Thoracic aorta (tissue), 2 donors: Measurements from ENCODE around the gene PPP2R5B. TPM values are rescaled to one million over a fixed set of nuclear protein-coding genes. Genes with fewer than 3 reads are reported as not detected.

Experiments
- ATAC-seq: fragments of 150-250 bp; one replicate; pipeline ENCODE4 v1.8.0; 2017; ENCODE audit warnings: low read depth; ENCODE audit not compliant: insufficient number of reproducible peaks, low FRiP score
- DNase-seq: peaks from one replicate; pipeline ENCODE4 v3.0.0-alpha.2; 2020; ENCODE audit warnings: low spot score
- H3K27ac ChIP-seq, 2 donors: fragments of 200-600 bp; sonication (generic); 1 replicate in 1 of 2; 2 replicates in 1 of 2; pipeline ENCODE4 v1.5.1; 2016; ENCODE audit warnings: mild to moderate bottlenecking in 2 of 2, moderate library complexity in 2 of 2
- H3K27me3 ChIP-seq: fragments of 200-600 bp; sonication (generic); replicated peaks from 2 replicates; pipeline ENCODE4 v1.6.0; 2016; ENCODE audit warnings: mild to moderate bottlenecking; ENCODE audit not compliant: insufficient read depth
- H3K36me3 ChIP-seq: fragments of 200-600 bp; sonication (generic); one replicate; pipeline ENCODE4 v1.5.1; 2016
- H3K4me1 ChIP-seq, 2 donors: fragments of 200-600 bp; sonication (generic); 1 replicate in 1 of 2; 2 replicates in 1 of 2; pipeline versions ENCODE4 v1.5.1 to v1.6.0; 2016; ENCODE audit warnings: low read depth in 2 of 2, mild to moderate bottlenecking in 1 of 2; ENCODE audit not compliant: control insufficient read depth in 1 of 2
- H3K4me3 ChIP-seq: fragments of 200-600 bp; sonication (generic); 2 replicates; pipeline ENCODE4 v1.5.1; 2016; ENCODE audit warnings: mild to moderate bottlenecking
- H3K9me3 ChIP-seq: fragments of 200-600 bp; sonication (generic); 2 replicates; pipeline ENCODE4 v1.5.1; 2016
- total RNA-seq, 2 donors: library from RNA; depleted of rRNA; stranded (reverse); fragments of >200 nt; gene quantifications; one replicate each; pipeline versions ENCODE4 v1.1.0 to v1.2.3, GENCODE V29; 2016
- TF ChIP-seq, protein P1 (sequence below): fragments of 200-600 bp; sonication (generic); IDR thresholded peaks from one replicate; pipeline ENCODE4 v1.5.1; 2019; ENCODE audit warnings: antibody characterized with exemption

The PPP2R5B gene
- total RNA-seq, 2 donors from 2014 or later = 21.0 to 38.2 TPM

DNA sequence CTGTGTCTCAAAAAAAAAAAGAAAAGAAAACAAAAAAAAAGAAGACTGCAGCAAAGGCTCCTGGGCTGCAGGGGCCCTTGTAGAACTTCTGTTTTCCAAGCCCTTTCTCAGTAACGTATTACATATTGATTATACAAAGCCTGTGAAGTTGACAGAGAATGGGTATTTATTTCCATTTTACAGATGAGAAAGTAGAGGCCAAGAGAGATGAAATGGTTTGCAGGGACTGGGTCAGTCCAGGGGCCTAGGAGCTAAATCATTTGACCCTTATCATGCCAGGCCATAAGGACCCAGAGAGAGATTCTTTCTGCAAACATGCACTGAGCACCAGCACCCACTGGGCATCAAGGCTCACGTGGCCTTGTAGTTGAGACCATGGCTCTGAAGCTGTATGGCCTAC, 4.5 kb downstream of the PPP2R5B start:
- H3K27me3 ChIP-seq = no peaks in the 10 kb centered on the region
- H3K9me3 ChIP-seq = no peaks in the 10 kb centered on the region
- peaks cover 13 to 16% of the 10 kb centered on the region in 2 donors for H3K4me1 ChIP-seq
- DNase-seq (no peak), ATAC-seq (no peak)
- H3K27ac ChIP-seq = no peak overlapping the region
- TF ChIP-seq, protein P1, sequence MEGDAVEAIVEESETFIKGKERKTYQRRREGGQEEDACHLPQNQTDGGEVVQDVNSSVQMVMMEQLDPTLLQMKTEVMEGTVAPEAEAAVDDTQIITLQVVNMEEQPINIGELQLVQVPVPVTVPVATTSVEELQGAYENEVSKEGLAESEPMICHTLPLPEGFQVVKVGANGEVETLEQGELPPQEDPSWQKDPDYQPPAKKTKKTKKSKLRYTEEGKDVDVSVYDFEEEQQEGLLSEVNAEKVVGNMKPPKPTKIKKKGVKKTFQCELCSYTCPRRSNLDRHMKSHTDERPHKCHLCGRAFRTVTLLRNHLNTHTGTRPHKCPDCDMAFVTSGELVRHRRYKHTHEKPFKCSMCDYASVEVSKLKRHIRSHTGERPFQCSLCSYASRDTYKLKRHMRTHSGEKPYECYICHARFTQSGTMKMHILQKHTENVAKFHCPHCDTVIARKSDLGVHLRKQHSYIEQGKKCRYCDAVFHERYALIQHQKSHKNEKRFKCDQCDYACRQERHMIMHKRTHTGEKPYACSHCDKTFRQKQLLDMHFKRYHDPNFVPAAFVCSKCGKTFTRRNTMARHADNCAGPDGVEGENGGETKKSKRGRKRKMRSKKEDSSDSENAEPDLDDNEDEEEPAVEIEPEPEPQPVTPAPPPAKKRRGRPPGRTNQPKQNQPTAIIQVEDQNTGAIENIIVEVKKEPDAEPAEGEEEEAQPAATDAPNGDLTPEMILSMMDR = no peak
- no peak overlapping the region for H3K4me3 ChIP-seq
- peaks cover 63% of the 10 kb centered on the region for H3K36me3 ChIP-seq

DNA sequence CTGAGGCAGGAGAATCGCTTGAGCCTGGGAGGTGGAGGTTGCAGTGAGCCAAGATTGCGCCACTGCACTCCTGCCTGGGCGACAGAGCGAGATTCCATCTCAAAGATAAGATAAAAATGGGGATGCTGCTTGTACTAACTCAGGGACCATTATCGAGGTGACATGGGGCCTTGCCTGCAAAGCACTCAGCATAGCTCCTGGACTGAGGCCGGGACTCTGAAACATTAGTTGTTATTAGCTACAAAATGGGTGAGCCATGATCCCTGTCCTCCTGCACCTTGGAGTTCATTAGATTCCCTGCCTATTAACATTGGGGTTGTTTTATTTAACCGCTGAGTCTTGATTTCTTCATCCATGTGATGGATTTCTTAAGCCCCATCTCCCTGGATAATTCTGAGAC, 5.1 kb downstream of the PPP2R5B start:
- ATAC-seq = no peak
- Histone ChIP-seq H3K4me3 (no peak overlapping the region), H3K27me3 (no peaks in the 10 kb centered on the region), H3K4me1 (peaks cover 13 to 16% of the 10 kb centered on the region in 2 donors), H3K36me3 (peaks cover 63% of the 10 kb centered on the region), H3K27ac (no peak overlapping the region), H3K9me3 (no peaks in the 10 kb centered on the region)
- no peak for DNase-seq
- TF ChIP-seq, protein P1 = no peak

DNA sequence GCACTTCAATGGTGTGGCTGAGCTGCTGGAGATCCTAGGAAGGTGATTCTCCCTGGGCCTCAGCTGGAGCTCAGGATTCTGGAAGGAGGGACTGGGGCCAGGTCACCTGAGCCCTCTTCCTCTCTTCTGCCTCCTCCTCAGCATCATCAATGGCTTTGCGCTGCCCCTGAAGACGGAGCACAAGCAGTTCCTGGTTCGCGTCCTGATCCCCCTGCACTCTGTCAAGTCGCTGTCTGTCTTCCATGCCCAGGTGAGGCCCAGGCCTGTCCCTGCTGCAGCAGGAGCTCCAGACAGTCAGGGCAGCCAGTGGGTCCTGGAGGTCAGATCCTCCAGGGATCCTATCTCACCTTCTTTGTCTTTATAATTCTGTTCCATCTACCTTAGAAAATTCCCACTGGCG, 5.9 kb downstream of the PPP2R5B start:
- peaks cover 12 to 14% of the 10 kb centered on the region in 2 donors for H3K4me1 ChIP-seq
- H3K36me3 ChIP-seq = peaks cover 63% of the 10 kb centered on the region

DNA sequence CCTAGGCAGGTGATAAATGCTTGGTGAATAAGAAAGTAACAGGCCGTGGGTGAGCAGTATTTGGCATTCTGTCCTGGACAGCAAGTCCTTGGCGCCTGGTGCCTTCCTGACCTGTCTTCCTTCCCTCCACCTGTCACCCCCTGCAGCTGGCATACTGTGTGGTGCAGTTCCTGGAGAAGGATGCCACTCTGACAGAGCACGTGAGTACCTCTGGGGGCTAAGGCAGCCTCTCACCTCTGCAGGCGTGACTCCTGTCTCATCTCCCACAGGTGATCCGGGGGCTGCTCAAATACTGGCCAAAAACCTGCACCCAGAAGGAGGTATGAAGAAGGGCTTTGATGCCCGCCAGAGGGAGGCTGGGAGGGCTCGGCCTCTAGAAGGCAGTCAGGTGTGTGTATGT, 6.8 kb downstream of the PPP2R5B start:
- TF ChIP-seq, protein P1 = no peak
- no peak for DNase-seq
- ATAC-seq = no peak
- Histone ChIP-seq H3K4me3 (no peak overlapping the region), H3K36me3 (peaks cover 63% of the 10 kb centered on the region), H3K27me3 (no peaks in the 10 kb centered on the region), H3K27ac (no peak overlapping the region), H3K4me1 (peaks cover 2 to 4% of the 10 kb centered on the region in 2 donors), H3K9me3 (no peaks in the 10 kb centered on the region)

More for the DNA sequence above, 5.9 kb downstream of the PPP2R5B start:
- Histone ChIP-seq H3K9me3 (no peaks in the 10 kb centered on the region), H3K27ac (no peak overlapping the region), H3K27me3 (no peaks in the 10 kb centered on the region), H3K4me3 (no peak overlapping the region)
- no peak for DNase-seq
- no peak for ATAC-seq
- TF ChIP-seq, protein P1 = no peak

DNA sequence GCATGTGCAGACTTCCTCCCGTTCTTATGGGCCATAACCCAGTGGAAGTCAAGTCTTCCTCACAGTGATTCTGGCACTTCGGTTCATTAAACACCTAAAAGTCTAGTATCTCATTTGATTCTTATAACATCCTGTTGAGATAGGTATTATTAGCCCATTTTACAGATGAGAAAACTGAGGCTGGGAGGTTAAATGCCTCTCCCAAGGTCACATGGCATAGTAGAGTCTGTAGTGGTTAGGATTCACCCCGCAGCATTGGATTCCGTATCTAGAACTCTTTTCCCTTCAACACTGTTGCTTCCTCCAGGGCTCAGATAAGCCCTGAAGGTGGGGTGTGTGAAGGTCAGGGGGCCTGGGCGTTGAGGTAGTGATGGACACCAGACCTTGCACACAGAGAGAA, 7.8 kb downstream of the PPP2R5B start:
- no peak overlapping the region for H3K27ac ChIP-seq
- no peaks in the 10 kb centered on the region for H3K4me1 ChIP-seq
- no peaks in the 10 kb centered on the region for H3K27me3 ChIP-seq
- H3K36me3 ChIP-seq = peaks cover 57% of the 10 kb centered on the region
- no peak overlapping the region for H3K4me3 ChIP-seq
- no peaks in the 10 kb centered on the region for H3K9me3 ChIP-seq
- TF ChIP-seq, protein P1 = no peak
- ATAC-seq (no peak), DNase-seq (no peak)
